Measurements from ENCODE around the gene SAMD3. TPM values are rescaled to one million over a fixed set of nuclear protein-coding genes. Genes with fewer than 3 reads are reported as not detected.

Gene SAMD3
- total and polyA plus RNA-seq, 12 donors: 0.48 to 12.5 (median 4.4) TPM; not detected in 1

DNA sequence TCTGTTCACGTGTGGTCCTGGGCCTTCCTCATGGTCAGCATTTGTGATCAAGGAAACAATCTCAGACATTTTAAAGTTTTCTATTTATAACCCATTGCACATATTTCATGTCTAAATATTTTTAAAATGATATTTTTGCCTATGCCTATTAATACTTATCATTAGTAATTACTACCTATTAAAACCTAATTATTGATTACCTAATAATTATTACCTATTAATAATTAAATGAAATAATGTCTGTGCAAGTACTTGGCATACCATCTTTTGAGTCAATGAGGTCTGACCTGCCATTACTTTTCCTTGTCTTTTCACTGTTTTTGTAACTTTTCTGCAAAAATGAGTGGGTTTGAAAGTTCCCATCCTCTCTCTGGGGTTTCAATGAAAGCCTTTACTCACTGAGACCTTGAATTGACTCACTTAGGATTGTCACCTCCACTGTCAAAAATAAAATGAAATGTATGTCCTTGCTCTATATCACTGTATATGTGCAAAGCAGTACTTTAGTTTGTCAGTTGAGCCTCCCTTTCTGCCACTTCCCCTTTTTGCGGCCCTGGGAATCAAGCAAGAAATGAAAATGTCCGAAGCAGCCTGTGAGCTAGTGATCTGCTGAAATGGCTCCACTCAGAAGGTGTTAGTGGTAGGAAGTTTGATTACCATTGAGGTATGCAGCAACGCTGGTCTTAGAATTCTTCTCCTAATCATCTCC lies 116.6 kb downstream of the SAMD3 start:
- no peaks in the 10 kb centered on the region for H3K27me3 ChIP-seq
- no peak overlapping the region for H3K27ac ChIP-seq
- no peak for TF ChIP-seq POLR2A (IDR thresholded peaks at IDR 0.05)
- TF ChIP-seq, protein P1, sequence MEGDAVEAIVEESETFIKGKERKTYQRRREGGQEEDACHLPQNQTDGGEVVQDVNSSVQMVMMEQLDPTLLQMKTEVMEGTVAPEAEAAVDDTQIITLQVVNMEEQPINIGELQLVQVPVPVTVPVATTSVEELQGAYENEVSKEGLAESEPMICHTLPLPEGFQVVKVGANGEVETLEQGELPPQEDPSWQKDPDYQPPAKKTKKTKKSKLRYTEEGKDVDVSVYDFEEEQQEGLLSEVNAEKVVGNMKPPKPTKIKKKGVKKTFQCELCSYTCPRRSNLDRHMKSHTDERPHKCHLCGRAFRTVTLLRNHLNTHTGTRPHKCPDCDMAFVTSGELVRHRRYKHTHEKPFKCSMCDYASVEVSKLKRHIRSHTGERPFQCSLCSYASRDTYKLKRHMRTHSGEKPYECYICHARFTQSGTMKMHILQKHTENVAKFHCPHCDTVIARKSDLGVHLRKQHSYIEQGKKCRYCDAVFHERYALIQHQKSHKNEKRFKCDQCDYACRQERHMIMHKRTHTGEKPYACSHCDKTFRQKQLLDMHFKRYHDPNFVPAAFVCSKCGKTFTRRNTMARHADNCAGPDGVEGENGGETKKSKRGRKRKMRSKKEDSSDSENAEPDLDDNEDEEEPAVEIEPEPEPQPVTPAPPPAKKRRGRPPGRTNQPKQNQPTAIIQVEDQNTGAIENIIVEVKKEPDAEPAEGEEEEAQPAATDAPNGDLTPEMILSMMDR (IDR thresholded peaks at IDR 0.05): no peak
- no peaks in the 10 kb centered on the region for H3K36me3 ChIP-seq (replicated peaks in 1 of 2)
- no peaks in the 10 kb centered on the region for H3K9me3 ChIP-seq (replicated peaks in 1 of 3)
- H3K4me3 ChIP-seq: no peak overlapping the region
- no peaks in the 10 kb centered on the region for H3K4me1 ChIP-seq (replicated peaks in 1 of 2)
- WGBS, 4 donors: 82 to 90% (median 87%) methylated on average over 4 of the region's 4 CpGs
- intact Hi-C loops (cut with DNase I): no loop called here
- no peak for DNase-seq

DNA sequence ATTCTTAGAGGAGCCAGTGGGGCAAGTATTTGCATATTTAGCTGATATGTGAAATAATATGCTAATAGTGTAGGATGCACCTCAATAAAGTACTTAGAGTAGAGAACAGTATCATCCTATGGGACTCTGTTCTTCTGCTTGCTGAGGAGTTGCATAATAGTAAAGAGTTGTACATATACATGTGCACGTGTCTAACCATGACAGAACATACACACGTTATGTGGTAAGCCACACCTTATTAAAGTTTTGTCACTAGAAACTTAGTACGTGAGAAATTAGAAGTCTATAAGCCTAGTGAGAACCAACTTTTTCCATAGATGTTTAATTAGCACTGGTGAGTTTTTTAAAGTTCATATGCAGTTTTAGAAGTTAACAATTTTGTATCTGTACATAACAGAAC lies 123.6 kb downstream of the SAMD3 start:
- 86 to 94% (median 93%) methylated on average over 3 of the region's 3 CpGs for WGBS, 4 donors

DNA sequence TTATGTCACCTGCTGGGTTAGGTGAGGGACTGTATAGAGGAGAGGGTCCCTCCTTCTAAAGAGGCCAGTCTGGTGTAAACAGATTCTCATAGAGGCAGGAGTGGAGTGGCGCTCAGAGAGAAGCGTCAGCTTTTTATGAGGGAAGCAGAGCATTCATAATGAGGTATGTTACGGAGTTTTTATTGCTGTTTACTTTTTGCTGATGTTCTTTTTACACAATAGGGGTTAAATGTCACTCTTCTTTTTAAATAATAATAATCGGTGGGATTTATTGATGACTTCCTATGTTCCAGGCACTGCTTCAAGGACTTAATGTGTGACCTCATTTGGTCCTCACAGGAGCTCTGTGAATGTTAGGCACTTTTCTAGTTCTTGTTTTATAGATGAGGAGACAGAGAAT lies 124.4 kb downstream of the SAMD3 start:
- H3K4me1 ChIP-seq (replicated peaks in 1 of 2): no peaks in the 10 kb centered on the region
- WGBS, 4 donors: 74 to 81% (median 77%) methylated on average over 4 of the region's 4 CpGs
- intact Hi-C loops (cut with DNase I): no loop called here

More for the DNA sequence above, 123.6 kb downstream of the SAMD3 start:
- Histone ChIP-seq H3K4me3 (no peak overlapping the region), H3K27me3 (no peaks in the 10 kb centered on the region), H3K9me3 (replicated peaks in 1 of 3) (no peaks in the 10 kb centered on the region), H3K27ac (no peak overlapping the region), H3K36me3 (replicated peaks in 1 of 2) (no peaks in the 10 kb centered on the region), H3K4me1 (replicated peaks in 1 of 2) (no peaks in the 10 kb centered on the region)
- intact Hi-C loops (cut with DNase I): no loop called here
- no peak for DNase-seq
- TF ChIP-seq, protein P1 (IDR thresholded peaks at IDR 0.05): no peak
- no peak for TF ChIP-seq POLR2A (IDR thresholded peaks at IDR 0.05)

More for the DNA sequence above, 124.4 kb downstream of the SAMD3 start:
- TF ChIP-seq, protein P1 (IDR thresholded peaks at IDR 0.05): no peak
- TF ChIP-seq POLR2A (IDR thresholded peaks at IDR 0.05): no peak
- DNase-seq: no peak
- Histone ChIP-seq H3K27ac (no peak overlapping the region), H3K9me3 (replicated peaks in 1 of 3) (no peaks in the 10 kb centered on the region), H3K36me3 (replicated peaks in 1 of 2) (no peaks in the 10 kb centered on the region), H3K27me3 (no peaks in the 10 kb centered on the region), H3K4me3 (no peak overlapping the region)

Other genes starting within 250 kb of the SAMD3 start
- gene L3MBTL3, start 204.4 kb downstream of the SAMD3 start, total RNA-seq: 10 to 100 TPM; 13.8 to 32.5 (median 19.9) TPM
- gene L3MBTL3, start 204.4 kb downstream of the SAMD3 start, polyA plus RNA-seq: 10 to 100 TPM in 2 of 3 donors, 1 to 10 TPM in 1; 7.2 to 15.7 (median 13.9) TPM
- gene TMEM200A, start 143.1 kb upstream of the SAMD3 start, total RNA-seq: 10 to 100 TPM; 21.6 to 87.7 (median 30.5) TPM
- gene TMEM200A, start 143.1 kb upstream of the SAMD3 start, polyA plus RNA-seq: 10 to 100 TPM in 1 of 3 donors, 1 to 10 TPM in 2; 1.9 to 80.6 (median 7.1) TPM

All from adrenal gland (tissue), 12 donors.